GM12878 (cell line): ENCODE data around the gene CFAP74.

ENCODE experiments used
- FOXM1 ChIP-seq: IDR thresholded peaks from 2 replicates; pipeline ENCODE4 v1.6.1; 2012; ENCODE audit warnings: low read depth, mild to moderate bottlenecking, inconsistent platforms, low read length, moderate library complexity
- NFYA ChIP-seq: IDR thresholded peaks from 2 replicates; pipeline ENCODE4 v1.6.1; 2011; ENCODE audit warnings: low read depth, mild to moderate bottlenecking, low read length, improper control_type of control experiment, borderline replicate concordance
- POLR2A ChIP-seq: IDR thresholded peaks from 2 replicates; pipeline ENCODE4 v1.6.1; 2011; ENCODE audit warnings: low read depth, mild to moderate bottlenecking, low read length
- RCOR1 ChIP-seq: conservative IDR thresholded peaks from 2 replicates; pipeline ENCODE4 v1.6.1; 2012; ENCODE audit warnings: low read depth, low read length, improper control_type of control experiment
- SMC3 ChIP-seq: IDR thresholded peaks from 2 replicates; pipeline ENCODE4 v1.6.1; 2011; ENCODE audit warnings: low read length, improper control_type of control experiment, borderline replicate concordance
- STAT3 ChIP-seq: IDR thresholded peaks from 2 replicates; pipeline ENCODE4 v1.6.1; 2011; ENCODE audit warnings: low read depth, low read length, improper control_type of control experiment
- SUZ12 ChIP-seq: fragments of 200-600 bp; sonication (generic); IDR thresholded peaks from one replicate; pipeline ENCODE4 v1.6.1; 2018; ENCODE audit warnings: antibody characterized with exemption, mild to moderate bottlenecking; ENCODE audit not compliant: unreplicated experiment
- WRNIP1 ChIP-seq: IDR thresholded peaks from 2 replicates; pipeline ENCODE4 v1.6.1; 2011; ENCODE audit warnings: low read depth, low read length, improper control_type of control experiment, borderline replicate concordance
- TF ChIP-seq, protein P1 (sequence below), 3 experiments: IDR thresholded peaks in 2 of 3; conservative IDR thresholded peaks in 1 of 3; 2 replicates each; pipeline ENCODE4 v1.5.1; 2011; ENCODE audit warnings: low read depth in 3 of 3, low read length in 3 of 3, mild to moderate bottlenecking in 3 of 3, control low read depth in 2 of 3, moderate library complexity in 2 of 3, inconsistent platforms in 1 of 3, mixed read lengths in 1 of 3; ENCODE audit not compliant: control insufficient read depth in 2 of 3, insufficient read depth in 1 of 3; ENCODE audit errors: extremely low read depth in 1 of 3
- TF ChIP-seq, protein P2 (sequence below): fragments of 450-650 bp; IDR thresholded peaks from 2 replicates; pipeline ENCODE4 v1.6.1; 2017; ENCODE audit warnings: mild to moderate bottlenecking
- TF ChIP-seq, protein P3 (sequence below): IDR thresholded peaks from 2 replicates; pipeline ENCODE4 v1.6.1; 2012; ENCODE audit warnings: low read depth, low read length, improper control_type of control experiment
- TF ChIP-seq, protein P4 (sequence below): IDR thresholded peaks from 2 replicates; pipeline ENCODE4 v1.6.1; 2012; ENCODE audit warnings: low read length, inconsistent platforms

DNA sequence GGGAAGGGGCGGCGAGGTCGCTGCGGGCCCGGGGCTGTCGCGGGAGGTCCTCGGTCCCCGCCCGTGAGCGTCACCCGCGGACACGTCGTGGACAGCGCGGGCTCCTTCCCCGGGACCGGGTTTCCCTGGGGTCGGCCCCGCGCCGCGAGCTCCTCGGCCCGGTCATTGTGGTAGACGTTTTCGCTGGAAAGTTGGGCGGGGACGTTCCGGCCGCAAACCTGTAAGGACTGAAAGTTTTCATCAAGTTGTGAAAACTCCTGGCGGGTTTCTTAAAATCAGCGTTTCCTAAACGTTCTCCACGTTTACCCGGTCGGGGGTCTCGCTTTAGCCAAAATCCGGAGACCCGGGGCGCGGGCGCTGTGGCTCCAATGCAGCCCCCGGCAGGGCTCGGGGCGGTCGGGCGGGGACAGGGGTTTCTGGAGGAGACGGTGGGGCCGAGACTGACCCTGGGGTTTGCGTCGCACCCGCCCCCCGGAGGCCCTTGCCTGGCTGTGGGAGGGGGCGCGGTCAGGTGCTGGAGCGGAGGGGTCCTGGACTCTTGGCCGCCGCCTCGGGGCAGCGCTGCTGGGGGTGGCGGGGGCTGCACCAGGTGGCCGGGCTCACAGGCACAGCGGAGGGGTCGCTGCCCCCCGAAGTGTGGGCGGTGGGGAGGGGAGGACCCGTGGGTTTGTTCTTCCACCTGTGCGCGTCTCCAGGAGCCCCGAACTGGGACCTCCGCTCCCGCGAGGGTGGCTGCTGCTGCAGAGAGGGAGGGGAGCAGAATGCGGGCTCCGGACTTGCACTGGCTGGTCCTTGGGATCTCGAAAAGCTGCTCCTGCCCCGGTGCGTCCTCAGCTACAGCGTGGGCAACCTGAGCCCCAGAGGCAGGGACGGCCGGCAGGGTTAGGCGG lies 47.5 kb upstream of the CFAP74 start:
- TF ChIP-seq, protein P1, sequence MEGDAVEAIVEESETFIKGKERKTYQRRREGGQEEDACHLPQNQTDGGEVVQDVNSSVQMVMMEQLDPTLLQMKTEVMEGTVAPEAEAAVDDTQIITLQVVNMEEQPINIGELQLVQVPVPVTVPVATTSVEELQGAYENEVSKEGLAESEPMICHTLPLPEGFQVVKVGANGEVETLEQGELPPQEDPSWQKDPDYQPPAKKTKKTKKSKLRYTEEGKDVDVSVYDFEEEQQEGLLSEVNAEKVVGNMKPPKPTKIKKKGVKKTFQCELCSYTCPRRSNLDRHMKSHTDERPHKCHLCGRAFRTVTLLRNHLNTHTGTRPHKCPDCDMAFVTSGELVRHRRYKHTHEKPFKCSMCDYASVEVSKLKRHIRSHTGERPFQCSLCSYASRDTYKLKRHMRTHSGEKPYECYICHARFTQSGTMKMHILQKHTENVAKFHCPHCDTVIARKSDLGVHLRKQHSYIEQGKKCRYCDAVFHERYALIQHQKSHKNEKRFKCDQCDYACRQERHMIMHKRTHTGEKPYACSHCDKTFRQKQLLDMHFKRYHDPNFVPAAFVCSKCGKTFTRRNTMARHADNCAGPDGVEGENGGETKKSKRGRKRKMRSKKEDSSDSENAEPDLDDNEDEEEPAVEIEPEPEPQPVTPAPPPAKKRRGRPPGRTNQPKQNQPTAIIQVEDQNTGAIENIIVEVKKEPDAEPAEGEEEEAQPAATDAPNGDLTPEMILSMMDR (IDR thresholded peaks at IDR 0.05 in 2 of 3, conservative IDR thresholded peaks at IDR 0.05 in 1 of 3; ENCODE audit: control insufficient read depth in 2 of 3, extremely low read depth in 1 of 3, insufficient read depth in 1 of 3, low read depth in 3 of 3, low read length in 3 of 3): no peak
- no peak for TF ChIP-seq NFYA
- TF ChIP-seq STAT3: no peak
- no peak for TF ChIP-seq SMC3
- TF ChIP-seq RCOR1: no peak
- no peak for TF ChIP-seq SUZ12
- no peak for TF ChIP-seq POLR2A
- no peak for TF ChIP-seq WRNIP1
- TF ChIP-seq, protein P2, sequence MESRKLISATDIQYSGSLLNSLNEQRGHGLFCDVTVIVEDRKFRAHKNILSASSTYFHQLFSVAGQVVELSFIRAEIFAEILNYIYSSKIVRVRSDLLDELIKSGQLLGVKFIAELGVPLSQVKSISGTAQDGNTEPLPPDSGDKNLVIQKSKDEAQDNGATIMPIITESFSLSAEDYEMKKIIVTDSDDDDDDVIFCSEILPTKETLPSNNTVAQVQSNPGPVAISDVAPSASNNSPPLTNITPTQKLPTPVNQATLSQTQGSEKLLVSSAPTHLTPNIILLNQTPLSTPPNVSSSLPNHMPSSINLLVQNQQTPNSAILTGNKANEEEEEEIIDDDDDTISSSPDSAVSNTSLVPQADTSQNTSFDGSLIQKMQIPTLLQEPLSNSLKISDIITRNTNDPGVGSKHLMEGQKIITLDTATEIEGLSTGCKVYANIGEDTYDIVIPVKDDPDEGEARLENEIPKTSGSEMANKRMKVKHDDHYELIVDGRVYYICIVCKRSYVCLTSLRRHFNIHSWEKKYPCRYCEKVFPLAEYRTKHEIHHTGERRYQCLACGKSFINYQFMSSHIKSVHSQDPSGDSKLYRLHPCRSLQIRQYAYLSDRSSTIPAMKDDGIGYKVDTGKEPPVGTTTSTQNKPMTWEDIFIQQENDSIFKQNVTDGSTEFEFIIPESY: no peak
- TF ChIP-seq, protein P3, sequence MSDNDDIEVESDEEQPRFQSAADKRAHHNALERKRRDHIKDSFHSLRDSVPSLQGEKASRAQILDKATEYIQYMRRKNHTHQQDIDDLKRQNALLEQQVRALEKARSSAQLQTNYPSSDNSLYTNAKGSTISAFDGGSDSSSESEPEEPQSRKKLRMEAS: no peak
- TF ChIP-seq, protein P4, sequence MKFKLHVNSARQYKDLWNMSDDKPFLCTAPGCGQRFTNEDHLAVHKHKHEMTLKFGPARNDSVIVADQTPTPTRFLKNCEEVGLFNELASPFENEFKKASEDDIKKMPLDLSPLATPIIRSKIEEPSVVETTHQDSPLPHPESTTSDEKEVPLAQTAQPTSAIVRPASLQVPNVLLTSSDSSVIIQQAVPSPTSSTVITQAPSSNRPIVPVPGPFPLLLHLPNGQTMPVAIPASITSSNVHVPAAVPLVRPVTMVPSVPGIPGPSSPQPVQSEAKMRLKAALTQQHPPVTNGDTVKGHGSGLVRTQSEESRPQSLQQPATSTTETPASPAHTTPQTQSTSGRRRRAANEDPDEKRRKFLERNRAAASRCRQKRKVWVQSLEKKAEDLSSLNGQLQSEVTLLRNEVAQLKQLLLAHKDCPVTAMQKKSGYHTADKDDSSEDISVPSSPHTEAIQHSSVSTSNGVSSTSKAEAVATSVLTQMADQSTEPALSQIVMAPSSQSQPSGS: no peak
- no peak for TF ChIP-seq FOXM1
